Peyer's patch (tissue), 4 donors: ENCODE measurements around the gene PAQR4. TPM values are rescaled to one million over a fixed set of nuclear protein-coding genes. Genes with fewer than 3 reads are reported as not detected.
"Not testable (repeated sequence)": the region's sequence is repeated elsewhere in the genome, so short reads cannot be mapped to it uniquely, and the experiment has no call there.

Experiments
- DNase-seq, 3 donors: peaks; one replicate each; pipeline ENCODE4 v3.0.0-alpha.2; 2017 to 2019
- H3K27ac ChIP-seq, 4 donors: fragments of 200-600 bp; sonication (generic); one replicate each; pipeline ENCODE4 v1.5.1; 2016 to 2019
- H3K27me3 ChIP-seq, 2 donors: fragments of 200-600 bp; sonication (generic); one replicate each; pipeline ENCODE4 v1.5.1; 2019
- H3K36me3 ChIP-seq, 3 donors: fragments of 200-600 bp; sonication (generic); one replicate each; pipeline ENCODE4 v1.5.1; 2016 to 2019
- H3K4me1 ChIP-seq, 4 donors: fragments of 200-600 bp; sonication (generic); one replicate each; pipeline ENCODE4 v1.5.1; 2016 to 2019
- H3K4me3 ChIP-seq, 4 donors: fragments of 200-600 bp; sonication (generic); 1 replicate in 3 of 4; 2 replicates in 1 of 4; pipeline ENCODE4 v1.5.1; 2016 to 2019; ENCODE audit warnings: mild to moderate bottlenecking in 1 of 4
- H3K9me3 ChIP-seq, 4 donors: fragments of 200-600 bp; sonication (generic); one replicate each; pipeline ENCODE4 v1.5.1; 2016 to 2019; ENCODE audit warnings: mild to moderate bottlenecking in 1 of 4
- POLR2A ChIP-seq, 2 donors: fragments of 450-650 bp; IDR thresholded peaks; one replicate each; pipeline ENCODE4 v1.5.1; 2017; ENCODE audit warnings: antibody characterized with exemption in 2 of 2, mild to moderate bottlenecking in 2 of 2, moderate library complexity in 2 of 2
- total RNA-seq, 4 donors: library from RNA; depleted of rRNA; stranded (reverse); fragments of >200 nt; gene quantifications; one replicate each; pipeline ENCODE4 v1.1.0, GENCODE V29; 2016
- TF ChIP-seq, protein P1 (sequence below), 6 experiments: fragments of 450-650 bp in 4 of 6; fragments of 200-600 bp in 2 of 6; sonication (generic) in 1 of 6; IDR thresholded peaks; one replicate each; pipeline ENCODE4 v1.5.1; 2017 to 2019; ENCODE audit warnings: antibody characterized with exemption in 6 of 6, mild to moderate bottlenecking in 3 of 6, moderate library complexity in 1 of 6

PAQR4 gene
- total RNA-seq, 4 donors from 2014 or later, result 6.3 to 13.2 (median 9.2) TPM

DNA sequence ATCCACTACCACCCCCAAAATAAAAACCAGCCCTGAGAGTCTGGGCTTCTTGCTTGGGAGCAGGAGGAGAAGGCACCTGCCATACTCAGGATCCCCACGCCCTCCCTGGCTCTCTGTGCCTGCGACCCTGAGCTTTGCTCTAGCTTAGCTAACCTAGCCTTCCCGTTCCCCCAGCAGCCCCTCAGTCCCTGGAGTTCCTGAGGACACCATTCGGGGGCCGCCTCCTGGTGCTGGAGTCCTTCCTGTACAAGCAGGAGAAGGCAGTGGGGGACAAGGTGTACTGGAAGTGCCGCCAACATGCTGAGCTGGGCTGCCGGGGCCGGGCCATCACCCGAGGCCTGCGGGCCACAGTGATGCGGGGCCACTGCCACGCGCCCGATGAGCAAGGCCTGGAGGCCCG, 38.9 kb upstream of the PAQR4 start:
- Histone ChIP-seq H3K27ac (no peak overlapping the region), H3K4me1 (peaks cover 0 to 4% (median 0%) of the 10 kb centered on the region in 4 donors), H3K4me3 (no peak overlapping the region), H3K27me3 (no peaks in the 10 kb centered on the region), H3K36me3 (peaks cover 0 to 43% (median 0%) of the 10 kb centered on the region in 3 donors), H3K9me3 (no peaks in the 10 kb centered on the region)
- DNase-seq, result no peak
- TF ChIP-seq, protein P1, sequence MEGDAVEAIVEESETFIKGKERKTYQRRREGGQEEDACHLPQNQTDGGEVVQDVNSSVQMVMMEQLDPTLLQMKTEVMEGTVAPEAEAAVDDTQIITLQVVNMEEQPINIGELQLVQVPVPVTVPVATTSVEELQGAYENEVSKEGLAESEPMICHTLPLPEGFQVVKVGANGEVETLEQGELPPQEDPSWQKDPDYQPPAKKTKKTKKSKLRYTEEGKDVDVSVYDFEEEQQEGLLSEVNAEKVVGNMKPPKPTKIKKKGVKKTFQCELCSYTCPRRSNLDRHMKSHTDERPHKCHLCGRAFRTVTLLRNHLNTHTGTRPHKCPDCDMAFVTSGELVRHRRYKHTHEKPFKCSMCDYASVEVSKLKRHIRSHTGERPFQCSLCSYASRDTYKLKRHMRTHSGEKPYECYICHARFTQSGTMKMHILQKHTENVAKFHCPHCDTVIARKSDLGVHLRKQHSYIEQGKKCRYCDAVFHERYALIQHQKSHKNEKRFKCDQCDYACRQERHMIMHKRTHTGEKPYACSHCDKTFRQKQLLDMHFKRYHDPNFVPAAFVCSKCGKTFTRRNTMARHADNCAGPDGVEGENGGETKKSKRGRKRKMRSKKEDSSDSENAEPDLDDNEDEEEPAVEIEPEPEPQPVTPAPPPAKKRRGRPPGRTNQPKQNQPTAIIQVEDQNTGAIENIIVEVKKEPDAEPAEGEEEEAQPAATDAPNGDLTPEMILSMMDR (IDR thresholded peaks at IDR 0.05), result no peak
- no peak for TF ChIP-seq POLR2A (IDR thresholded peaks at IDR 0.05)

DNA sequence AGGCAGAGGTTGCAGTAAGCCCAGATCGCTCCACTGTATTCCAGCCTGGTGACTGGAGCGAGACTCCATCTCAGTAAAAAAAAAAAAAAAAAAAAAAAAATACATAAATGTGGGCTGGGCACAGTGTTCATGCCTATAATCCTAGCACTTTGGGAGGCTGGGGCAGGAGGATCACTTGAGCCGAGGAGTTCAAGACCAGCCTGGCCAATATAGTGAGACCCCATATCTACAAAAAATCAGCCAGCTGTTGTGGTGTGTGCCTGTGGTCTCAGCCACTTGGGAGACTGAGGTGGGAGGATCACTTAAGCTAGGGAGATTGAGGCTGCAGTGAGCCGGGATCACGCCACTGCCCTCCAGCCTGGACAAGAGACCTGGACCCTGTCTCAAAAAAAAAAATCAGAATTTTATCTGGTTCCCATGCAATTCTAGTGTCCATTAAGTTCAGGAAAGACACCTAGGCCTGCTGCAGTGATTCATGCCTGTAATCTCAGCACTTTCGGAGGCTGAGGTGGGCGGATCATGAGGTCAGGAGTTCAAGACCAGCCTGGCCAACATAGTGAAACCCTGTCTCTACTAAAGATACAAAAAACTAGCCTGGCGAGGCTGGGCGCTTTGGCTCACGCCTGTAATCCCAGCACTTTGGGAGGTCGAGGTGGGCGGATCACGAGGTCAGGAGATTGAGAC, 37.8 kb upstream of the PAQR4 start:
- peaks cover 0 to 51% (median 0%) of the 10 kb centered on the region in 3 donors for H3K36me3 ChIP-seq
- not testable (repeated sequence) for H3K4me3 ChIP-seq, H3K9me3 ChIP-seq, H3K27ac ChIP-seq, H3K27me3 ChIP-seq, H3K4me1 ChIP-seq, DNase-seq

DNA sequence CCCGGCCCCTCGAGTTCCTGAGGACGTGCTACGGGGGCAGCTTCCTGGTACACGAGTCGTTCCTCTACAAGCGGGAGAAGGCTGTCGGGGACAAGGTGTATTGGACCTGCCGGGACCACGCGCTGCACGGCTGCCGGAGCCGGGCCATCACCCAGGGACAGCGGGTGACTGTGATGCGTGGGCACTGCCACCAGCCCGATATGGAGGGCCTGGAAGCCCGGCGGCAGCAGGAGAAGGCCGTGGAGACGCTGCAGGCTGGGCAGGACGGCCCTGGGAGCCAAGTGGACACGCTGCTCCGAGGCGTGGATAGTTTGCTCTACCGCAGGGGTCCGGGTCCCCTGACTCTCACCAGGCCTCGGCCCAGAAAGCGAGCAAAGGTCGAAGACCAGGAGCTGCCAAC, 36.0 kb upstream of the PAQR4 start:
- Histone ChIP-seq H3K27ac (no peak overlapping the region), H3K4me1 (no peaks in the 10 kb centered on the region), H3K4me3 (no peak overlapping the region), H3K36me3 (peaks cover 0 to 69% (median 0%) of the 10 kb centered on the region in 3 donors), H3K9me3 (no peaks in the 10 kb centered on the region), H3K27me3 (no peaks in the 10 kb centered on the region)
- no peak for TF ChIP-seq POLR2A (IDR thresholded peaks at IDR 0.05)
- TF ChIP-seq, protein P1 (IDR thresholded peaks at IDR 0.05), result no peak
- no peak for DNase-seq

DNA sequence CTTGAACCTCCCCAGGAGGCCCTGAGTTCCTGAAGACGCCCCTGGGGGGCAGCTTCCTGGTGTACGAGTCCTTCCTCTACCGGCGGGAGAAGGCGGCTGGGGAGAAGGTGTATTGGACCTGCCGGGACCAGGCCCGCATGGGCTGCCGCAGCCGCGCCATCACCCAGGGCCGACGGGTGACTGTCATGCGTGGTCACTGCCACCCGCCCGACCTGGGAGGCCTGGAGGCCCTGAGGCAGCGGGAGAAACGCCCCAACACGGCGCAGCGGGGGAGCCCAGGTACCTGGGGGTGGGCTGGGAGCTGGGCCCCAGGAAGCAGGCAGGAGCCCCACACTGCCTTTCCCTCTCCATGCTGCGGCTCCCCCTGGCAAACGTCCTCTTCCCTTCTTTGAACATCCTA, 35.4 kb upstream of the PAQR4 start:
- Histone ChIP-seq H3K36me3 (peaks cover 0 to 73% (median 0%) of the 10 kb centered on the region in 3 donors), H3K4me1 (no peaks in the 10 kb centered on the region), H3K27ac (no peak overlapping the region), H3K27me3 (no peaks in the 10 kb centered on the region), H3K9me3 (no peaks in the 10 kb centered on the region), H3K4me3 (no peak overlapping the region)
- no peak for TF ChIP-seq POLR2A (IDR thresholded peaks at IDR 0.05)
- TF ChIP-seq, protein P1 (IDR thresholded peaks at IDR 0.05), result no peak
- DNase-seq, result no peak

DNA sequence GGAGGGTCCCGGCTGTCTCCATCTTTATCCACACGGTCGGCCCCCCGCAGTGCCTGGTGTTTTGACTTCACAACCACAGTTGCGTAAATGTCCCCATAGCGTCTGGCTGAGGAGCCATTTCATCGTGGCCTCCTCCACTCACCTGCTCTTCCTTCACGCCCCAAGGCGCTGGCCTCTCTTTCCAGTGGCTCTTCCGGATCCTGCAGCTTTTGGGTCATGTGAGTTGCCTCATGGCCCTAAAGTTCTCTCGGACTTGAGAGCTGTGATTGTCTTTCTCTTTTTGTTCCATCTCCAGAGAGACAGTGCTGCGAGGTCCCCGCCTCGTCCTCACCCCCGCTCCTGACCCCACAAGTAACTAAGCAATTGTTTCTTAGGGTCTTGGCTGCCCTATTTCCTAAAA, 34.7 kb upstream of the PAQR4 start:
- no peaks in the 10 kb centered on the region for H3K4me1 ChIP-seq

DNA sequence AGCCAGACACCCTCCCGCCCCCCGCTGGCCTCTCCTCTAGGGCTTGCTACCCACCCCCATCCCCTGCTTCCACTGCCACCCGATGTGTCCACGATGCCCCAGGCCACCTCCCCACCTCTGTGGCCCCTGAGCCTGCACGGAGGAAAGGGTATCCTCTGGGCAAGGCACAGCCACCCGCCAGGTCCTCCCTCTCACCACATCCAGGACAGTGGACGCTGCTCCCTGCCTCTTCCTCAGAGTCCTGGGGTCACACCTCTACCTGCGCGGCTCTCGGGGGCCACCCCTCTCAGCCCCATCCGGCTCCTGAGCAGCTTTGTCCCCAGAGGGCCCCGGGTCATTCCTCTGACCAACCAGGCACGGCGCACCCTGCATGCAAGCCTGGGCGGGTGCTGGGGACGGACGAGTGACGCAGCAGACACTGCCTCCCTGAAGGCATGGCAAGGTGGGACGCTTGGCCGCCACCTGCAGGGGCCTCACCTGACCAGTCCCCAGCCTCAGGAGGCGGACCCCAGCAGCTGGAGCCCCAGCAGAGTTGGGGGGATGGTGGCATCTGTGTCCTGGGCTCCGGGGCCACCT, 32.6 kb upstream of the PAQR4 start:
- Histone ChIP-seq H3K36me3 (peaks cover 0 to 82% (median 0%) of the 10 kb centered on the region in 3 donors), H3K27ac (no peak overlapping the region), H3K9me3 (no peaks in the 10 kb centered on the region), H3K27me3 (no peaks in the 10 kb centered on the region), H3K4me3 (no peak overlapping the region), H3K4me1 (no peaks in the 10 kb centered on the region)
- TF ChIP-seq, protein P1 (IDR thresholded peaks at IDR 0.05), result no peak
- TF ChIP-seq POLR2A (IDR thresholded peaks at IDR 0.05), result no peak
- DNase-seq, result no peak

More for the DNA sequence above, 34.7 kb upstream of the PAQR4 start:
- TF ChIP-seq, protein P1 (IDR thresholded peaks at IDR 0.05), result no peak
- TF ChIP-seq POLR2A (IDR thresholded peaks at IDR 0.05), result no peak
- no peak overlapping the region for H3K4me3 ChIP-seq
- no peaks in the 10 kb centered on the region for H3K27me3 ChIP-seq
- no peak for DNase-seq
- no peak overlapping the region for H3K27ac ChIP-seq
- no peaks in the 10 kb centered on the region for H3K9me3 ChIP-seq
- H3K36me3 ChIP-seq, result peaks cover 0 to 79% (median 0%) of the 10 kb centered on the region in 3 donors
